Neural crest cell (in vitro differentiated cells): Measurements from ENCODE around the gene CNTN4. TPM values are rescaled to one million over a fixed set of nuclear protein-coding genes. Genes with fewer than 3 reads are reported as not detected.
A peak's percentile ranks its signal among the peaks of the same experiment; 100 is the strongest.
"Not testable (repeated sequence)": the region's sequence is repeated elsewhere in the genome, so short reads cannot be mapped to it uniquely, and the experiment has no call there.

ENCODE experiments used
- DNase-seq: peaks from one replicate; pipeline ENCODE4 v3.0.0; 2021; ENCODE audit warnings: low read depth, mixed read lengths, low spot score
- H3K27ac Mint-ChIP-seq: one replicate; pipeline ENCODE4 v1.8.0; 2021; ENCODE audit warnings: mild to moderate bottlenecking, mixed read lengths; ENCODE audit not compliant: unreplicated experiment
- H3K27me3 Mint-ChIP-seq: 2 replicates; pipeline ENCODE4 v1.8.0; 2021; ENCODE audit warnings: low read depth, mild to moderate bottlenecking, mixed read lengths
- H3K36me3 Mint-ChIP-seq: 2 replicates; pipeline ENCODE4 v1.8.0; 2021; ENCODE audit warnings: low read depth, mild to moderate bottlenecking, mixed read lengths
- H3K4me1 Mint-ChIP-seq: 2 replicates; pipeline ENCODE4 v1.8.0; 2021; ENCODE audit warnings: mixed read lengths
- H3K4me3 Mint-ChIP-seq: one replicate; pipeline ENCODE4 v1.8.0; 2021; ENCODE audit warnings: mild to moderate bottlenecking, mixed read lengths
- H3K9me3 Mint-ChIP-seq: 2 replicates; pipeline ENCODE4 v1.8.0; 2021; ENCODE audit warnings: mixed read lengths
- total RNA-seq: library from RNA; stranded (reverse); gene quantifications from 2 replicates; pipeline ENCODE4 v1.2.1, GENCODE V29; 2021
- TF ChIP-seq, protein P1 (sequence below): fragments of 200-600 bp; sonication (generic); conservative IDR thresholded peaks from 2 replicates; pipeline ENCODE4 v1.5.0; 2021; ENCODE audit warnings: antibody characterized with exemption, mild to moderate bottlenecking

Gene CNTN4
- total RNA-seq, 1 donor from 2014 or later, result 2.9 TPM

DNA sequence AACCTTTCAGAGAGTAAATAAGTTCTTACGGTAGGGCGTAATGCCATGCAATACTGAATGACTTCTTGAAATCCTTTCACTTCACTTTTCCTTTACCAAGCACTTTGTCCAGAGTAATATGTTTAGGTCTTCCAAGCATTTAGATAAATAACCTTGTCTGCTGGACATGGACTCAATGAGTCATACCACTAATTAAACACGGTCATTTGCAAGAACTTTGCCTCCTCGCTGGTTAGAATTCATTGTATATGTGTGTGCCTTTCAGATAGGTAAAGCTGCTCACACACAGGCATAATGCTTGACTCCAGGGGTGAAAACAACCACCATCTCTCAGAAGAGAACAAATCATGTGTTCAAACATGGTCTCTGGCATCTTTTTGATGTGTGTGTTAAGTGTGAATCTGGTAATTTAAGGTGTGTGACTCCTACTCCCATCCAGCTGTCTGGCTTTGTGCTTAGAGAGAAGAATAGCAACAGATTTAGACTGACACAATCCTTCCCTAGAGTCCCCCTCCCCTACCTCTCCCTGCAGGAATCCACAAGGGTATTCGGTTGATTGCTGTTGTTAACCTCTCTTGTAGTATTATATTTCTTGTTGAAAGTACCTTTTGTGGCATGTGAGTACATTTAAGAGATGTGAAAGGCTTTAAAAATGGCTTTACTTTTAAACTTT is 419.0 kb downstream of the CNTN4 start:
- peaks cover 27% of the 10 kb centered on the region for H3K4me1 Mint-ChIP-seq
- H3K9me3 Mint-ChIP-seq, result no peaks in the 10 kb centered on the region
- no peaks in the 10 kb centered on the region for H3K36me3 Mint-ChIP-seq
- DNase-seq, result no peak
- no peaks in the 10 kb centered on the region for H3K27me3 Mint-ChIP-seq
- H3K4me3 Mint-ChIP-seq, result no peak overlapping the region
- no peak overlapping the region for H3K27ac Mint-ChIP-seq
- TF ChIP-seq, protein P1, sequence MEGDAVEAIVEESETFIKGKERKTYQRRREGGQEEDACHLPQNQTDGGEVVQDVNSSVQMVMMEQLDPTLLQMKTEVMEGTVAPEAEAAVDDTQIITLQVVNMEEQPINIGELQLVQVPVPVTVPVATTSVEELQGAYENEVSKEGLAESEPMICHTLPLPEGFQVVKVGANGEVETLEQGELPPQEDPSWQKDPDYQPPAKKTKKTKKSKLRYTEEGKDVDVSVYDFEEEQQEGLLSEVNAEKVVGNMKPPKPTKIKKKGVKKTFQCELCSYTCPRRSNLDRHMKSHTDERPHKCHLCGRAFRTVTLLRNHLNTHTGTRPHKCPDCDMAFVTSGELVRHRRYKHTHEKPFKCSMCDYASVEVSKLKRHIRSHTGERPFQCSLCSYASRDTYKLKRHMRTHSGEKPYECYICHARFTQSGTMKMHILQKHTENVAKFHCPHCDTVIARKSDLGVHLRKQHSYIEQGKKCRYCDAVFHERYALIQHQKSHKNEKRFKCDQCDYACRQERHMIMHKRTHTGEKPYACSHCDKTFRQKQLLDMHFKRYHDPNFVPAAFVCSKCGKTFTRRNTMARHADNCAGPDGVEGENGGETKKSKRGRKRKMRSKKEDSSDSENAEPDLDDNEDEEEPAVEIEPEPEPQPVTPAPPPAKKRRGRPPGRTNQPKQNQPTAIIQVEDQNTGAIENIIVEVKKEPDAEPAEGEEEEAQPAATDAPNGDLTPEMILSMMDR, result no peak

DNA sequence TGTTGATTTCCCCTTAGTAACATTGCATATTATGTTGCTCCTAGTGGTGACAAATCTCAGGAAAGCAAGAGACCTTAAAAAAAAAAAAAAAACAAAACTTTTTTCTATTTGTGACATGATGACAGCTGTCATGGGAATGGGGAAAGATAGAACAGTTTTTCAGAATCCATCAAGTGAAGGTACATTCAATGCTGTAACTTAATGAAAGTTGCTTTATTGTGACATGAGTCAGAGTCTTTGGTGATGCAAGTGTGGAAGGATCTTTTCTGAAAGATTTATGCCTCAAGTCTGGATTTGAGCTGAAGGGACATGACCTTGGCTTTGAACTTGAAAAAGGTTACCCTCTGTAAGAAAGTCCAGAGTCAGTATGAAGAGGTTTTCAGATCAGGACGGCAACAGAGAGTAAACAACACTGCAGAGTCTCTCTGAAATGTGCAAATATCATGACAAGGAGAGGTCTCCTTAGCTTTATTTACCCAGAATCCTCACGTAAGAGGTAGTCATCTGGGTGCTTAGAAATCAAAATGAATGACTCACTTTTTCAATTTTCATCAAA is 424.7 kb downstream of the CNTN4 start:
- Mint-ChIP-seq H3K27me3 (no peaks in the 10 kb centered on the region), H3K4me1 (peaks cover 30% of the 10 kb centered on the region), H3K9me3 (no peaks in the 10 kb centered on the region), H3K36me3 (no peaks in the 10 kb centered on the region), H3K4me3 (no peak overlapping the region), H3K27ac (no peak overlapping the region)
- no peak for DNase-seq
- TF ChIP-seq, protein P1, result no peak

DNA sequence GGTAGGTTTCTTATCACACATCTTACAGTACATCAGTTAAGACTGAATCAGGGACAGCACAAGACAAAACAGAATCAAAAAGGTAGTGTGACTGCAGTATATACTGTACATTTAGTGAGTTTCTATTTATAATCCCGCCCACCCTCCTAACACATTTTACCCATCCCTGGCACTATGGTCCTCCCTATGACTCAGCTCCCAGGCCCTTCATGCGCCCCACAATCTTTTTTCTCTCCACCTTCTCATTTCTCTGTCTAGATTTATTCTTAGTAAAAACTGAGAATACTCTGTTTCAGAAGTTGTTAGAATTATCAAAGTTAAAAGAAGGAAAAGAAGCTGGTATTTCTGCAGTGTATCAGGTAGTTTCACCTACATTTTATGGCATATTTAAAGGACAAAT is 427.3 kb downstream of the CNTN4 start:
- Mint-ChIP-seq H3K36me3 (no peaks in the 10 kb centered on the region), H3K27ac (peak overlapping the region; percentile 29), H3K9me3 (peaks cover 3% of the 10 kb centered on the region), H3K4me1 (peaks cover 30% of the 10 kb centered on the region), H3K4me3 (no peak overlapping the region), H3K27me3 (no peaks in the 10 kb centered on the region)
- no peak for DNase-seq
- TF ChIP-seq, protein P1, result no peak

DNA sequence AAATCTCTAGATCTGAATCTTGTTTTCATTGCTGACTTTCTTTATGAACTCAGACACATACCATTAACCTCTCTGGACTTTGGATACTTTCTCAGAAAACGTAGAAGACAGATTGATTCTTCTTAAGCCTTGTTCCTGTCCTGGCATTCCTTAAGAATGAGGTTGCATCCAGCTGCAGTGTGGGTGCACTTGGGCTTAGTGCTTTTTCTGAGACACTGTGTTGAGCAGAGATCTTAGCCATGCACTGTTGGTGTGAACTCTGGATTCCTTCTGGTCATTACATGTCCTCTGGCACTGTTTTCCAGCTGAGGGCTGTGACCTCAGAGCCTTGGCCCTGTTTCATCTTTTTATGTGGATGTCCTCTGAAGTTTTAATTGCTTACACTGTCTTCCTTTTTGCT is 428.3 kb downstream of the CNTN4 start:
- Mint-ChIP-seq H3K9me3 (peaks cover 3% of the 10 kb centered on the region), H3K36me3 (no peaks in the 10 kb centered on the region), H3K27ac (peak overlapping the region; percentile 39)

DNA sequence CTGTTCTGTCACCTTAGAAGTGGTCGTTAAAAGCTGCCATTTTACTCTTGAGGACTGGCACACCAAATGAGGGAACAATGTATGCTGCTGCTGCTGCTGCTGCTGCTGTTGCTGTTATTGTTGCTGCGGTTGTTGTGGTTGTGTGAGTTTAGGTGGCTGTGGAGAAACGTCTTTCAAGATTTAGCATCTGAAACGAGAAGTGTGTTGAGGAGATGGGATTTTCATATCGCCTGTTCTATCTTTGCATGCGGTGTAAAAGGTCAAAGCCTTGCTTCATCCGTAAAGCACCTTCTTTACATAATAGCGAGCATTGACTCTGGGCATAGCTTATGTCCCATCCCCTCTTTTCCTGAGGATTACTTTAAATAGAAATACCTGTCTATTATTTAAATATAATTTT is 428.7 kb downstream of the CNTN4 start:
- H3K27me3 Mint-ChIP-seq, H3K9me3 Mint-ChIP-seq, H3K4me3 Mint-ChIP-seq, H3K36me3 Mint-ChIP-seq, DNase-seq: not testable (repeated sequence)
- peaks cover 30% of the 10 kb centered on the region for H3K4me1 Mint-ChIP-seq
- peak overlapping the region; percentile 39 for H3K27ac Mint-ChIP-seq

More for the DNA sequence above, 428.3 kb downstream of the CNTN4 start:
- H3K4me1 Mint-ChIP-seq, result peaks cover 30% of the 10 kb centered on the region
- H3K4me3 Mint-ChIP-seq, result no peak overlapping the region
- H3K27me3 Mint-ChIP-seq, result no peaks in the 10 kb centered on the region
- TF ChIP-seq, protein P1, result no peak
- DNase-seq, result no peak

DNA sequence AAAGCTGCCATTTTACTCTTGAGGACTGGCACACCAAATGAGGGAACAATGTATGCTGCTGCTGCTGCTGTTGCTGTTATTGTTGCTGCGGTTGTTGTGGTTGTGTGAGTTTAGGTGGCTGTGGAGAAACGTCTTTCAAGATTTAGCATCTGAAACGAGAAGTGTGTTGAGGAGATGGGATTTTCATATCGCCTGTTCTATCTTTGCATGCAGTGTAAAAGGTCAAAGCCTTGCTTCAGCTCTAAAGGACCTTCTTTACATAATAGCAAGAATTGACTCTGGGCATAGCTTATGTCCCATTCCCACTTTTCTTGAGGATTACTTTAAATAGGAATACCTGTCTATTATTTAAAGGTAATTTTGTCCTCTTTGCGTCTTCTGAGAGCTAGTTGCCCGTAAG is 436.1 kb downstream of the CNTN4 start:
- H3K36me3 Mint-ChIP-seq, H3K27me3 Mint-ChIP-seq, H3K4me3 Mint-ChIP-seq, DNase-seq, H3K4me1 Mint-ChIP-seq, H3K9me3 Mint-ChIP-seq, H3K27ac Mint-ChIP-seq: not testable (repeated sequence)
